ENCODE data around the gene KLHDC4.
A peak's percentile ranks its signal among the peaks of the same experiment; 100 is the strongest.

KLHDC4 gene

GRCh38 chr16:87806261-87806640, 40.5 kb upstream of the KLHDC4 start:
- H3K27ac ChIP-seq (ENCODE audit: low read length): peak overlapping the region; percentile 100
- DNase-seq (no peak), ATAC-seq (ENCODE audit: insufficient read depth, low read depth) (peak; percentile 15; the same call in 2 of the 3 replicates)
- peak overlapping the region; percentile 79 for H3K9ac ChIP-seq (ENCODE audit: low read depth, low read length)
- peak overlapping the region; percentile 86 for H3K4me2 ChIP-seq (ENCODE audit: insufficient read depth, low read length)
- H3K9me3 ChIP-seq (ENCODE audit: insufficient read depth, low read length, severe bottlenecking): no peaks in the 10 kb centered on the region
- H4K20me1 ChIP-seq (ENCODE audit: insufficient read depth, low read length): no peaks in the 10 kb centered on the region
- H3K4me1 ChIP-seq (ENCODE audit: insufficient read depth, low read length): peaks cover 59% of the 10 kb centered on the region
- no peaks in the 10 kb centered on the region for H3K36me3 ChIP-seq (ENCODE audit: insufficient read depth, low read length)
- peak overlapping the region; percentile 16 to 70; a peak in 3 of 4 replicates for H3K4me3 ChIP-seq (ENCODE audit: low read depth in 1 of 2, low read length in 2 of 2)
- peak overlapping the region; percentile 74 for H2AFZ ChIP-seq (ENCODE audit: low read depth, low read length)
- TF ChIP-seq CTCF (IDR thresholded peaks at IDR 0.05; ENCODE audit: borderline replicate concordance, extremely low read depth, low read length, poor library complexity, severe bottlenecking) (no peak), EZH2 (IDR thresholded peaks at IDR 0.05; ENCODE audit: borderline replicate concordance, low read depth, low read length, severe bottlenecking) (no peak)
- no peaks in the 10 kb centered on the region for H3K27me3 ChIP-seq (ENCODE audit: insufficient read depth, low read length, poor library complexity)
- H3K79me2 ChIP-seq (ENCODE audit: insufficient read depth, low read length): peaks cover 7% of the 10 kb centered on the region

- Histone ChIP-seq H3K36me3 (ENCODE audit: insufficient read depth, low read length) (no peaks in the 10 kb centered on the region), H3K79me2 (ENCODE audit: insufficient read depth, low read length) (peaks cover 7% of the 10 kb centered on the region), H3K9me3 (ENCODE audit: insufficient read depth, low read length, severe bottlenecking) (no peaks in the 10 kb centered on the region), H2AFZ (ENCODE audit: low read depth, low read length) (no peak overlapping the region), H4K20me1 (ENCODE audit: insufficient read depth, low read length) (no peaks in the 10 kb centered on the region), H3K4me2 (ENCODE audit: insufficient read depth, low read length) (no peak overlapping the region), H3K9ac (ENCODE audit: low read depth, low read length) (no peak overlapping the region), H3K27ac (ENCODE audit: low read length) (peak overlapping the region; percentile 42; the same call in 1 of the 2 replicates), H3K4me3 (ENCODE audit: low read depth in 1 of 2, low read length in 2 of 2) (no peak overlapping the region), H3K27me3 (ENCODE audit: insufficient read depth, low read length, poor library complexity) (no peaks in the 10 kb centered on the region), H3K4me1 (ENCODE audit: insufficient read depth, low read length) (peaks cover 34% of the 10 kb centered on the region)
- no peak for DNase-seq
- ATAC-seq (ENCODE audit: insufficient read depth, low read depth): no peak
- no peak for TF ChIP-seq EZH2 (IDR thresholded peaks at IDR 0.05; ENCODE audit: borderline replicate concordance, low read depth, low read length, severe bottlenecking)
- no peak for TF ChIP-seq CTCF (IDR thresholded peaks at IDR 0.05; ENCODE audit: borderline replicate concordance, extremely low read depth, low read length, poor library complexity, severe bottlenecking)
Observed at GRCh38 chr16:87803385-87803784, 37.6 kb upstream of the KLHDC4 start.

DNA sequence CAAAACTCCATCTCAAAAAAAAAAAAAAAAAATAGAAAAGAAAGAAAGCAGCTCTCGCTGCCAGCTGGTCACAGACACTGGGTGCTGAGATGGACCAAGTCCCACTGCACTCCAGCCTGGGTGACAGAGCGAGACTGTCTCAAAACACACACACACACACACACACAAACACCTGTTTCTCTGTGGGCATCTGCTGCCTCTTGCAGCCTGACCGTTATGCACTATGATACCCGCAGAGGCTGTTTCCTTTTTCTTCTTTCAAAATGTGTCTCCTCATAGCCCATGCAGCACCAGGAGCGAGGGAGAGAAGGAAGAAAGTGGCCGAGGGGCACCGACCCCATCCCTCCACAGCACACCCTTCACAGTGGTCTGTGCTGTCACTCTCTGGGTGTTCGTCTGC, 36.9 kb upstream of the KLHDC4 start:
- Histone ChIP-seq H4K20me1 (ENCODE audit: insufficient read depth, low read length) (no peaks in the 10 kb centered on the region), H3K27me3 (ENCODE audit: insufficient read depth, low read length, poor library complexity) (no peaks in the 10 kb centered on the region), H3K9me3 (ENCODE audit: insufficient read depth, low read length, severe bottlenecking) (no peaks in the 10 kb centered on the region), H3K4me1 (ENCODE audit: insufficient read depth, low read length) (peaks cover 27% of the 10 kb centered on the region), H3K27ac (ENCODE audit: low read length) (peak overlapping the region; percentile 42; the same call in 1 of the 2 replicates), H3K9ac (ENCODE audit: low read depth, low read length) (no peak overlapping the region), H3K36me3 (ENCODE audit: insufficient read depth, low read length) (no peaks in the 10 kb centered on the region), H2AFZ (ENCODE audit: low read depth, low read length) (no peak overlapping the region), H3K4me3 (ENCODE audit: low read depth in 1 of 2, low read length in 2 of 2) (no peak overlapping the region), H3K4me2 (ENCODE audit: insufficient read depth, low read length) (no peak overlapping the region), H3K79me2 (ENCODE audit: insufficient read depth, low read length) (peaks cover 7% of the 10 kb centered on the region)
- no peak for DNase-seq
- no peak for ATAC-seq (ENCODE audit: insufficient read depth, low read depth)
- no peak for TF ChIP-seq CTCF (IDR thresholded peaks at IDR 0.05; ENCODE audit: borderline replicate concordance, extremely low read depth, low read length, poor library complexity, severe bottlenecking)
- TF ChIP-seq EZH2 (IDR thresholded peaks at IDR 0.05; ENCODE audit: borderline replicate concordance, low read depth, low read length, severe bottlenecking): no peak

Measured in DND-41 (cell line).